Measurements from ENCODE around the gene TELO2.

- TF ChIP-seq PATZ1 (CRISPR knock-in tag; IDR thresholded peaks at IDR 0.05; ENCODE audit: borderline replicate concordance) (no peak), ARNTL (CRISPR knock-in tag; IDR thresholded peaks at IDR 0.05; ENCODE audit: borderline replicate concordance, low read depth) (no peak), CREB5 (CRISPR knock-in tag; IDR thresholded peaks at IDR 0.05; ENCODE audit: low read depth) (no peak), ZFP3 (CRISPR knock-in tag; IDR thresholded peaks at IDR 0.05) (no peak), SNAI2 (CRISPR knock-in tag; IDR thresholded peaks at IDR 0.05) (no peak), TSHZ2 (CRISPR knock-in tag; IDR thresholded peaks at IDR 0.05) (no peak), CSDC2 (CRISPR knock-in tag; IDR thresholded peaks at IDR 0.05) (no peak), BACH2 (CRISPR knock-in tag; IDR thresholded peaks at IDR 0.05; ENCODE audit: borderline replicate concordance) (no peak), ZNF8 (CRISPR knock-in tag; IDR thresholded peaks at IDR 0.05) (no peak), ZFP30 (CRISPR knock-in tag; IDR thresholded peaks at IDR 0.05) (no peak), TCF4 (CRISPR knock-in tag; IDR thresholded peaks at IDR 0.05; ENCODE audit: borderline replicate concordance) (no peak), PPARA (CRISPR knock-in tag; IDR thresholded peaks at IDR 0.05; ENCODE audit: borderline replicate concordance) (no peak), POU6F1 (CRISPR knock-in tag; IDR thresholded peaks at IDR 0.05; ENCODE audit: borderline replicate concordance, low read depth) (no peak)
These were observed 7.4 kb downstream of the TELO2 start for GRCh38 chr16:1500465-1501150.
